Naive B cell (primary cell): ENCODE data around the gene ZIK1. TPM values are rescaled to one million over a fixed set of nuclear protein-coding genes. Genes with fewer than 3 reads are reported as not detected.

Experiments
- ATAC-seq, 2 donors: fragments of 150-1000 bp; cut with Tn5 transposase; 2 replicates each; pipeline ENCODE4 v1.10.0; 2021; ENCODE audit warnings: low read depth in 2 of 2, mild to moderate bottlenecking in 2 of 2, moderate library complexity in 2 of 2
- DNase-seq: peaks from one replicate; pipeline ENCODE4 v3.0.0; 2022
- H3K27ac Mint-ChIP-seq, 6 donors: one replicate each; pipeline ENCODE4 v1.8.0; 2020 to 2022; ENCODE audit warnings: mild to moderate bottlenecking in 6 of 6, mixed read lengths in 6 of 6, moderate library complexity in 5 of 6, inconsistent platforms in 2 of 6
- H3K27me3 Mint-ChIP-seq, 3 donors: one replicate each; pipeline ENCODE4 v1.8.0; 2021 to 2022; ENCODE audit warnings: mixed read lengths in 3 of 3, mild to moderate bottlenecking in 1 of 3
- H3K36me3 Mint-ChIP-seq, 2 donors: one replicate each; pipeline ENCODE4 v1.8.0; 2020 to 2022; ENCODE audit warnings: mixed read lengths in 2 of 2, inconsistent platforms in 1 of 2, mild to moderate bottlenecking in 1 of 2
- H3K4me1 Mint-ChIP-seq, 3 donors: one replicate each; pipeline ENCODE4 v1.8.0; 2020 to 2022; ENCODE audit warnings: mixed read lengths in 3 of 3, inconsistent platforms in 1 of 3, mild to moderate bottlenecking in 1 of 3, moderate library complexity in 1 of 3
- H3K4me3 Mint-ChIP-seq, 8 donors: one replicate each; pipeline ENCODE4 v1.8.0; 2020 to 2022; ENCODE audit warnings: mild to moderate bottlenecking in 8 of 8, mixed read lengths in 8 of 8, moderate library complexity in 8 of 8, inconsistent platforms in 2 of 8
- H3K9me3 Mint-ChIP-seq, 7 donors: one replicate each; pipeline ENCODE4 v1.8.0; 2020 to 2022; ENCODE audit warnings: mixed read lengths in 7 of 7, mild to moderate bottlenecking in 5 of 7, inconsistent platforms in 2 of 7, moderate library complexity in 1 of 7
- polyA plus RNA-seq, 6 donors: library from polyadenylated mRNA; unstranded; fragments of 300-500 nt; fragmentation: Illumina TruSeq; gene quantifications; one replicate each; pipeline ENCODE4 v1.2.3, GENCODE V29; 2021; ENCODE audit warnings: low read depth in 6 of 6

ZIK1 gene
- polyA plus RNA-seq, result 10 to 100 TPM; 14.2 to 22.7 (median 17.8) TPM

DNA sequence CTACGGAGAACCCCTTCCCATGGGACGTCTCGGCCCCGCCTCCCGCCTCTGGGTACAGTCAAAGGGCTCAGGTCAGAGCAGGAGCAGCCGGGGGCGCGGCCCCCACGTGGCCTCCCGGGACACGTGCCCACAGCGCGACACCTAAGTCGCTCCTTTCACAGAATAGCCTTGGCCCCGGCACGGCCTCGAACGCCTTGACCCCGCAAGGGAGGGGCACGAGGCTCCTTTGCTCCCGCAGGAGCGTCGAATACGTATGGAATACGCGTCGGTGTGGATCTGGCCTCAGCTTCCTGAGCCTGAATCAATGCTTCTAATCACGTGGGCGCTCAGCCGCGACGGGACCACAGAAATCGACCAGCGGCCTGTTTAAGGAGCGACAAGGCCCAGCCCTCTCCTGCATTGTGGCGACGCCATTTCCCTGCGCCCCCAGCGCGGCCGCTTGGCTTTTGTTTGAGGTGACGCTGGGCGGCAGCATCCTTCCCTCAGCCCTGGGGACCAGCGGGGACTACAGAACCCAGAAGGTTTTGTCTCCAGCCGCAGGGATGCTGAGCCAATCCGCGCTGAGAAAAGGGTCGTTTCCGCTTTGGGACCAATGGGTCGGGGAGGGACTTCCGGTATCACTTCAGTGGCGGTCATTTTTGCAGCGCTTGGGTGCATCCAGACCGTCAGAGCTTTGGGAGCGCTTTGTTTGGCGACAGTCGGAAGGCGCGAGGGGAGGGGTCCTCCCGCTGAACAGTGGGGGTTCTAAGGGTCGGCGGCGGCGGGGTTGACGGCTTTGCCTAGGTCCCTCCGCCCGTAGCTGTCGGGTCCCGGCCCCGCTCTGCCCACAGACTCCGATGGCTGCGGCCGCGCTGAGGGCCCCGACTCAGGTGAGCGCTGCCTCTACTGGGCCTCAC lies at the start of gene ZIK1:
Gene ZIK1 (plus strand): TSS at position 625 of the 896 bp plus-strand sequence. CDS start 212 bp downstream, at position 837.
- peak; percentile 91 to 93 for ATAC-seq
- peaks cover 20 to 48% (median 37%) of the 10 kb centered on the region in 7 donors for H3K9me3 Mint-ChIP-seq
- DNase-seq, result peak; percentile 91
- H3K4me1 Mint-ChIP-seq, result peaks cover 23 to 48% (median 33%) of the 10 kb centered on the region in 3 donors
- peak within 1 kb of the TSS; percentile 89 to 99 (median 96) for H3K4me3 Mint-ChIP-seq
- no peaks in the 10 kb centered on the region for H3K27me3 Mint-ChIP-seq
- peak within 1 kb of the TSS; percentile 91 to 96 (median 94) for H3K27ac Mint-ChIP-seq
- H3K36me3 Mint-ChIP-seq, result peaks cover 34 to 53% of the 10 kb centered on the region in 2 donors

GRCh38 chr19:57537953-57538547 lies 45.9 kb upstream of the ZIK1 start:
- peaks cover 86 to 87% of the 10 kb centered on the region in 2 donors for H3K36me3 Mint-ChIP-seq
- no peak overlapping the region for H3K4me3 Mint-ChIP-seq
- peaks cover 4 to 10% (median 7%) of the 10 kb centered on the region in 3 donors for H3K4me1 Mint-ChIP-seq
- no peaks in the 10 kb centered on the region for H3K27me3 Mint-ChIP-seq
- no peak for ATAC-seq
- H3K27ac Mint-ChIP-seq, result no peak overlapping the region
- no peak for DNase-seq
- peaks cover 20 to 95% (median 85%) of the 10 kb centered on the region in 7 donors for H3K9me3 Mint-ChIP-seq

DNA sequence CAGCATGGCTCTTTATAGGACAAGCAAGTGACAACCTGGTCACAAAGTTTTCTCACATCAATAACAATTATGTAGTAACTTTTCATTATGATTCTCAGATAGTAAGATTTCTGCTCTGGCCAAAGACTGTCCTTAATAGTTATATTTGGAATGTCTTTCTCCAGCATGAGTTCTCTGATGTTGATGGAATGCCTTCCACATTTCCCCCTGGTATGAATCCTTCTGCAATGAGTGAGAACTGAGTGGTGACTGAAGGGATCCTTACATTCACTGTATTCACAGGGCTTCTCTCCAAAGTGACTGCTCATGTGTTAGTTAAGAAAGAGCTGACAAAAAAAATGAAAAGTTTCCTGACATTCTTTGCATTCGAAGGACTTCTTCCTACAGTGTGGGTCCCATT lies 37.4 kb upstream of the ZIK1 start:
- no peaks in the 10 kb centered on the region for H3K27me3 Mint-ChIP-seq
- H3K36me3 Mint-ChIP-seq, result peaks cover 72 to 76% of the 10 kb centered on the region in 2 donors
- H3K9me3 Mint-ChIP-seq, result peaks cover 17 to 81% (median 60%) of the 10 kb centered on the region in 7 donors
- no peak for ATAC-seq
- no peak for DNase-seq
- H3K4me1 Mint-ChIP-seq, result peaks cover 0 to 9% (median 0%) of the 10 kb centered on the region in 3 donors
- no peak overlapping the region for H3K27ac Mint-ChIP-seq
- no peak overlapping the region for H3K4me3 Mint-ChIP-seq

DNA sequence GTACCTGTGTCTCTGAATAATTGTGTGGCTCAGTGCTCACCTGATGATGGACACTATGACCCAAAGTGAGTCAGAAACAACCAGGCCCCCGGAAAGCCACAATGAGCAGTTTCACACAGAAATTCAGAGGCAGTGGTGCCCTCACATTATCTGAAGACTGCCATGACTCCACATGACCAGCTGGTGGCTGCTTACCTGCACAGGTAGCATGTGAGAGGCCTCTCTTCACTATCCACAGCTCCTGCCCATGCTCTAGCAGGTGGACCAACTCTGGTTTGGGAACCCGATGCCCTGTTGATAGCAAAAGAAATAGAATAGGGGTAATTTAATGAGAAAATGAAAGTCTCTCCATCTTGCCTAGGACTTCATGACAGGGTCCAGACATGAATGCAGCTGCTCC lies 31.5 kb upstream of the ZIK1 start:
- ATAC-seq, result no peak
- Mint-ChIP-seq H3K4me3 (no peak overlapping the region), H3K4me1 (peaks cover 4 to 17% (median 15%) of the 10 kb centered on the region in 3 donors), H3K27ac (peak overlapping the region in 2 of 6 donors; percentile 12 to 74), H3K36me3 (peaks cover 66 to 67% of the 10 kb centered on the region in 2 donors), H3K9me3 (peaks cover 9 to 29% (median 16%) of the 10 kb centered on the region in 7 donors), H3K27me3 (no peaks in the 10 kb centered on the region)
- no peak for DNase-seq

DNA sequence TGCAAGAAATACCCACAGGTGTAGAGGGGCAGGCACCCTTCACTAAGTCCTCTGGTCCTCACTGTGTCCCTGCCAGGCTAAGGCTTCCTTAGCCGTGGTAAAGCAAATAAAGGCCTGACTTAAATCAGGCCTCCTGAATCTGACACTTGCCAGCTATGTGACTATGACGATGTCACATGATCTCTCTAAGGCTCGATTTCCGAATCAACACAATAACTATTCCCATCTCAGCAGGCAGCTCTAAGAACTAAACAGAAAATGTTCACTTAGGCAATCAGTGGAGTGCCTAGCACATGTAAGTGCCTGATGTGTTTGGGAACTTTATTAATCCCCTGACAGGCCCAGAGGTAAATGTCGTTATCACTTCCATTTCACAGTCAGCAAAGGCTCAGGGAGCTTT lies 26.3 kb upstream of the ZIK1 start:
- DNase-seq, result no peak
- Mint-ChIP-seq H3K27me3 (peaks cover 0 to 7% (median 6%) of the 10 kb centered on the region in 3 donors), H3K4me1 (peaks cover 29 to 44% (median 30%) of the 10 kb centered on the region in 3 donors), H3K36me3 (peaks cover 18 to 25% of the 10 kb centered on the region in 2 donors), H3K27ac (peak overlapping the region in 3 of 6 donors; percentile 48 to 89 (median 68)), H3K9me3 (peaks cover 0 to 18% (median 14%) of the 10 kb centered on the region in 7 donors), H3K4me3 (peak overlapping the region in 6 of 8 donors; percentile 57 to 96 (median 92))
- no peak for ATAC-seq

DNA sequence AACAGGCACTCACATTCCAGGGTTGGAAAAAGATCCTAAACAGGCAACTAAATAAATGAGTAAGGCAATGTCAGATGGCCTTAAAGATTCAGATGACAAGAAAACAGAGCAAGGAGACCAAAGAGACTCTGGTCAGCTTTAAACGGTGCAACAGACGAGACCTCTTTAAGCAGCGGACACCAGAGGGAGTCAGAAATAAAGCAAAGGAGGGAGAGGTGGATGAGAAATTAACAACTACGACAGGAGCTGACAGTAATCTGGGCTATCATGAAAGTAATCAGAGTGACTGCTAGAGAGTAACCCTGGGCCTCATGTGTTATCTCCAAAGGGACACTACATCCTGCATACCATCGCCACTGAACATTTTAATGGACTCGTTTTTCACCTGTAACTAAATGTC lies 25.4 kb upstream of the ZIK1 start:
- H3K9me3 Mint-ChIP-seq, result peaks cover 0 to 27% (median 19%) of the 10 kb centered on the region in 7 donors
- H3K27me3 Mint-ChIP-seq, result peaks cover 0 to 11% (median 10%) of the 10 kb centered on the region in 3 donors
- H3K27ac Mint-ChIP-seq, result peak overlapping the region in 3 of 6 donors; percentile 25 to 89 (median 80)
- DNase-seq, result no peak
- H3K4me1 Mint-ChIP-seq, result peaks cover 29 to 42% (median 30%) of the 10 kb centered on the region in 3 donors
- peaks cover 19 to 20% of the 10 kb centered on the region in 2 donors for H3K36me3 Mint-ChIP-seq
- H3K4me3 Mint-ChIP-seq, result peak overlapping the region; percentile 90 to 99 (median 94)
- no peak for ATAC-seq

DNA sequence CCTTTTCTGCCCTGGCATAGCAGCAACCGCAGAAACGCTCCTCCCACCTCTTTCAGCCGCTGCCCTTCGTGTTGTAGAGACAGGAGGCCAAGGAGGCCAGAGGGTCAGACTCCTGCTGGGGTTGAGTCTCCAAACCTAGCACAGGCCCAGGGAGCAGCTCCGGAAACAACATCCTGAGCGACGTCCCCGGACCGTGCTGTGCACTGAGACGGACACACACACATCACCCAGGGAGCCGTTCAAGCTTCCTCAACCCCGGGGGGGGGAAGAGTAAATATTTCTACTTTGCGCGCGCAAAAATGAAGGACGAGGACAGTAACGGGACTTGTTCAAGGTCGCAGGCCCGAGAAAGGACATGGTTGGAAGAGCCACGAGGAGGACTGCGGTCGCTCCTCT lies 24.9 kb upstream of the ZIK1 start:
- ATAC-seq (peak; percentile 29 to 35), DNase-seq (no peak)
- H3K27ac Mint-ChIP-seq, result peak overlapping the region in 5 of 6 donors; percentile 60 to 96 (median 89)
- peaks cover 29 to 42% (median 30%) of the 10 kb centered on the region in 3 donors for H3K4me1 Mint-ChIP-seq
- peaks cover 0 to 31% (median 22%) of the 10 kb centered on the region in 7 donors for H3K9me3 Mint-ChIP-seq
- peaks cover 0 to 14% (median 13%) of the 10 kb centered on the region in 3 donors for H3K27me3 Mint-ChIP-seq
- peaks cover 19 to 20% of the 10 kb centered on the region in 2 donors for H3K36me3 Mint-ChIP-seq
- peak overlapping the region; percentile 90 to 99 (median 94) for H3K4me3 Mint-ChIP-seq

DNA sequence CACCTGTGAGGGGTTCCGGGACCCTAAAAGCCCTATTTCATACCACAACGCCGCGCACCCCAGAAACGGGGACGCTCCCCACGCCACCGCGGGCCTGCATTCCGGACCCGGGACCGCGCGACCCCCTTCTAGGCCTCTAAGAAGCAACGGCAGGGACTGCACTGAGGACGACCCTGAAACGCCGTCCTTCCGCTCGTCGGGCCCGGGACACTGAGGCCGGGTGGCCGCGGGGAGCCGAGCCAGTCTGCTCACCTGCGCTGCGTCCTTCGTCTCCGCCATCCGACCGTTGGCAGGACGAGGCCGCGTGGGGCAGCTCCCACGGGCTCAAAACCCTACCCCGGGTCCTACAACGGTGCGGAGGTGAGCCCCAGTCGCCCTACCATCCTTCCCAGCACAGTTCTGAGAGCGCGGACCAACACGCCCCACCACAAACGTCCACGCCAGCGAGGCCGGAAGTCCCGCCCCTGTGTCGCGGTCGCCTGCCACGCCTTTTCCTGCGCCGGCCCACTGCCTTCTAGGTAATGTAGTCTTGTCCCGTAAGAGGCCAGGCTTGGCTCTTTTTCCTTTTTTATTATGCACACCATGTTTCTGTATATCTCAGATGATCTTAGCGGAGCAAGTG lies 24.4 kb upstream of the ZIK1 start, which contains the start of gene ZNF550:
Gene ZNF550 (minus strand): TSS at position 460 of the 622 bp plus-strand sequence. CDS start 181 bp downstream, at position 279.
- ATAC-seq, result peak; percentile 98
- Mint-ChIP-seq H3K27ac (peak within 1 kb of the TSS; percentile 49 to 96 (median 88)), H3K4me1 (peaks cover 29 to 42% (median 30%) of the 10 kb centered on the region in 3 donors), H3K27me3 (peaks cover 0 to 14% (median 13%) of the 10 kb centered on the region in 3 donors), H3K36me3 (peaks cover 14 to 20% of the 10 kb centered on the region in 2 donors), H3K9me3 (peaks cover 0 to 36% (median 26%) of the 10 kb centered on the region in 7 donors), H3K4me3 (peak within 1 kb of the TSS; percentile 90 to 99 (median 94))
- peak; percentile 79 for DNase-seq

GRCh38 chr19:57560049-57560491 lies 23.9 kb upstream of the ZIK1 start:
- Mint-ChIP-seq H3K36me3 (peaks cover 11 to 14% of the 10 kb centered on the region in 2 donors), H3K27me3 (peaks cover 0 to 17% (median 13%) of the 10 kb centered on the region in 3 donors), H3K27ac (peak overlapping the region; percentile 49 to 93 (median 88)), H3K4me1 (peaks cover 25 to 42% (median 30%) of the 10 kb centered on the region in 3 donors), H3K9me3 (peaks cover 0 to 41% (median 30%) of the 10 kb centered on the region in 7 donors), H3K4me3 (peak overlapping the region; percentile 90 to 99 (median 94))
- DNase-seq (no peak), ATAC-seq (no peak)

DNA sequence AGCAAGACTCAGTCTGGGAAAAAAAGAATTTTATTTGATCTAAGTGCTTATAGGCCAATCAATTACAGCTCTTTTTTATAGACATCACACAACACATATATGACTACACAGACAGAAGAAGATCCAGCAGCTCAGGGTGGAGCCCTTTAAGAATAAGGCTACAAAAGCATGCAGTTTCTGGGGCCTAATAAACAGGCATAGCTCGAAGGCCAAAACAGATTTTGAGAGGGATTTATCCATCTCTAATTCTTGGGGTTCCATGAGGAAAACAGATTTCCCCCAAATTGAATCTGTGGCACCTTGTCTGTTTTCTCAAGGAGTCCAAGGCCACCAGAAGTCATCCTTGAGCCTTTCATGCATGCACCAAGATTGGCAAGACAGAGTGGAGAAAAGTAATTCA lies 20.4 kb upstream of the ZIK1 start:
- H3K9me3 Mint-ChIP-seq, result peaks cover 9 to 74% (median 61%) of the 10 kb centered on the region in 7 donors
- DNase-seq, result no peak
- peaks cover 4 to 36% of the 10 kb centered on the region in 2 donors for H3K36me3 Mint-ChIP-seq
- ATAC-seq, result no peak
- H3K4me1 Mint-ChIP-seq, result peaks cover 11 to 20% (median 19%) of the 10 kb centered on the region in 3 donors
- no peak overlapping the region for H3K27ac Mint-ChIP-seq
- H3K4me3 Mint-ChIP-seq, result peak overlapping the region in 1 of 8 donors; percentile 15
- H3K27me3 Mint-ChIP-seq, result peaks cover 0 to 25% (median 13%) of the 10 kb centered on the region in 3 donors

- H3K27me3 Mint-ChIP-seq, result peaks cover 0 to 25% (median 6%) of the 10 kb centered on the region in 3 donors
- H3K4me3 Mint-ChIP-seq, result no peak overlapping the region
- H3K4me1 Mint-ChIP-seq, result no peaks in the 10 kb centered on the region
- H3K9me3 Mint-ChIP-seq, result peaks cover 18 to 85% (median 79%) of the 10 kb centered on the region in 7 donors
- DNase-seq (no peak), ATAC-seq (no peak)
- peaks cover 7 to 44% of the 10 kb centered on the region in 2 donors for H3K36me3 Mint-ChIP-seq
- no peak overlapping the region for H3K27ac Mint-ChIP-seq
These were observed 17.3 kb upstream of the ZIK1 start for GRCh38 chr19:57566396-57567265.

GRCh38 chr19:57570707-57571106 lies 13.2 kb upstream of the ZIK1 start:
- Mint-ChIP-seq H3K4me1 (peaks cover 0 to 7% (median under 1%) of the 10 kb centered on the region in 3 donors), H3K9me3 (peaks cover 18 to 90% (median 76%) of the 10 kb centered on the region in 7 donors), H3K27ac (no peak overlapping the region), H3K27me3 (peaks cover 0 to 3% (median 0%) of the 10 kb centered on the region in 3 donors), H3K4me3 (no peak overlapping the region), H3K36me3 (peaks cover 35 to 68% of the 10 kb centered on the region in 2 donors)
- no peak for DNase-seq
- ATAC-seq, result no peak
